22Rv1 (cell line): Measurements from ENCODE around the gene PGAM2.

Source experiments
- CTCF ChIP-seq: fragments of 450-650 bp; IDR thresholded peaks from 2 replicates; pipeline ENCODE4 v1.5.1; 2017; ENCODE audit warnings: mild to moderate bottlenecking
- ZFX ChIP-seq: fragments of 450-650 bp; IDR thresholded peaks from 2 replicates; pipeline ENCODE4 v1.6.1; 2017; ENCODE audit warnings: antibody characterized with exemption, borderline replicate concordance

- TF ChIP-seq CTCF: no peak
- no peak for TF ChIP-seq ZFX
These were observed 46.4 kb upstream of the PGAM2 start for GRCh38 chr7:44111761-44112160.
